Stimulated activated CD8-positive, alpha-beta memory T cell treated with anti-CD3 and anti-CD28 coated beads, Interleukin-2, amount 100 ng/mL, for 48 hours (primary cell): ENCODE data around the gene DHX35.

Experiments
- DNase-seq, 2 donors: peaks; one replicate each; pipeline ENCODE4 v3.0.0-alpha.2; 2020; ENCODE audit warnings: low read depth in 2 of 2

The DHX35 gene

GRCh38 chr20:39066471-39067242 lies 104.5 kb downstream of the DHX35 start:
- DNase-seq: no peak

- DNase-seq: no peak
Measured at GRCh38 chr20:39067526-39068216, 105.5 kb downstream of the DHX35 start.

- no peak for DNase-seq
Measured at GRCh38 chr20:39069976-39070375, 107.8 kb downstream of the DHX35 start.

GRCh38 chr20:39070484-39071231 lies 108.5 kb downstream of the DHX35 start:
- no peak for DNase-seq

GRCh38 chr20:39072132-39072531 lies 110.0 kb downstream of the DHX35 start:
- no peak for DNase-seq

- DNase-seq: no peak
Measured at GRCh38 chr20:39072653-39073052, 110.5 kb downstream of the DHX35 start.

GRCh38 chr20:39075731-39076130 lies 113.6 kb downstream of the DHX35 start:
- no peak for DNase-seq

- DNase-seq: no peak
Measured at GRCh38 chr20:39076958-39077357, 114.8 kb downstream of the DHX35 start.

- DNase-seq: no peak
Measured at GRCh38 chr20:39080326-39080725, 118.2 kb downstream of the DHX35 start.

- DNase-seq: peak; percentile 67 to 78
Measured at GRCh38 chr20:39081255-39081654, 119.1 kb downstream of the DHX35 start.

- DNase-seq: no peak
Measured at GRCh38 chr20:39082622-39083398, 120.7 kb downstream of the DHX35 start.

GRCh38 chr20:39083761-39084160 lies 121.6 kb downstream of the DHX35 start:
- no peak for DNase-seq

- no peak for DNase-seq
Measured at GRCh38 chr20:39089029-39089428, 126.9 kb downstream of the DHX35 start.
